Hematopoietic multipotent progenitor cell treated with erythropoietin and hydrocortisone succinate and interleukin-3 and kit ligand, for 4 days (in vitro differentiated cells): ENCODE measurements around the gene TRIM41.

Experiments
- DNase-seq: peaks from one replicate; pipeline ENCODE4 v3.0.0-alpha.2; 2015

TRIM41 gene

DNA sequence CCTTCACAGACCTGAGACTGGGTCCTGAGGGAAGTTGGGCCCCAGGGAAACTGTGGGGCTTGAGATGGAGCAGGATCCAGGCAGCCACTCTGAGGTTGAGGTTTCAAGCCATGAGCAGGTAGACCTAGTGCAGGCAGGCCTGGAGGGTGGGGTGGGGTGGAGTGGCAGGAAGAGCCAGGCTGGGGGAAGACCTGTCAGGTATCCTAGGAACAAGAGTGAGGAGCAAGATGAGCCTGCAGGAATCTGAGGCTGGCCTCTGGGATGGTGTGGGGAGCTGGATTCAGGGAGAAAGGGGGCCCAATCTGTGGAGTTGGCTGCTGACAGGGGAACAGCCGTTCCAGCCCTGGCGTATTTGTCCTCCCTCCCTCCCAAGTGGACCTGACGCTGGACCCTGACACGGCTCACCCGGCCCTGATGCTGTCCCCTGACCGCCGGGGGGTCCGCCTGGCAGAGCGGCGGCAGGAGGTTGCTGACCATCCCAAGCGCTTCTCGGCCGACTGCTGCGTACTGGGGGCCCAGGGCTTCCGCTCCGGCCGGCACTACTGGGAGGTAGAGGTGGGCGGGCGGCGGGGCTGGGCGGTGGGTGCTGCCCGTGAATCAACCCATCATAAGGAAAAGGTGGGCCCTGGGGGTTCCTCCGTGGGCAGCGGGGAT is 10.8 kb downstream of the TRIM41 start:
- DNase-seq, result no peak

DNA sequence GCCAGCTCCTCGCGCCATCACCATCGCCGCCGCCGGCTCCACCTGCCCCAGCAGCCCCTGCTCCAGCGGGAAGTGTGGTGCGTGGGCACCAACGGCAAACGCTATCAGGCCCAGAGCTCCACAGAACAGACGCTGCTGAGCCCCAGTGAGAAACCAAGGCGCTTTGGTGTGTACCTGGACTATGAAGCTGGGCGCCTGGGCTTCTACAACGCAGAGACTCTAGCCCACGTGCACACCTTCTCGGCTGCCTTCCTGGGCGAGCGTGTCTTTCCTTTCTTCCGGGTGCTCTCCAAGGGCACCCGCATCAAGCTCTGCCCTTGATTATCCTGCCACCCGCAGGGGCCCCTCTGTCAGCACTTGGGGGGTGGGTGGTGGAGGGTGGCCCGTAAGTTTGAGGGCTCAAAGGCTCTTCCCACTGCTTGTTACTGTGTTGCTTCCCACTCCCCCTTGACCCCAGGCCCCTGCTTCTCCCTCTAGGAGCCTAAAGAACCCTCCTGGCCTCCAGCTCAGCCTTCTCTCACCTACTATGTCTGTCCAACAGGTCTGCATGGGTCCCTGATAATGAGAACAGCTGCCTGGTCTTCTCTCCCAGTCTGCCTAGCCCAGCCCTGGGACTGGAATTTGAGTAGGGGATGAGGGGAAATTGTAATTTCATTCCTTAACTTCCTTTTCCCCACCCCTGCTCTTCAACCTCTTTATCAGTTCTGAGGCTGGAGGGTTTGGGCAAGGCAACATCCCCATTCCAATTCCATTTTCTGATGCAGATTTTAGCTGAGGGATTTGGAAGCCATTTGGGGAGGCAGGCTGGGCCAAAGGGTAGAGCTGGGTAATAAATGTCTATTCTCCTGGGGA is 11.6 kb downstream of the TRIM41 start:
- DNase-seq, result peak; percentile 35

GRCh38 chr5:181235323-181235688 is 12.2 kb downstream of the TRIM41 start:
- no peak for DNase-seq

DNA sequence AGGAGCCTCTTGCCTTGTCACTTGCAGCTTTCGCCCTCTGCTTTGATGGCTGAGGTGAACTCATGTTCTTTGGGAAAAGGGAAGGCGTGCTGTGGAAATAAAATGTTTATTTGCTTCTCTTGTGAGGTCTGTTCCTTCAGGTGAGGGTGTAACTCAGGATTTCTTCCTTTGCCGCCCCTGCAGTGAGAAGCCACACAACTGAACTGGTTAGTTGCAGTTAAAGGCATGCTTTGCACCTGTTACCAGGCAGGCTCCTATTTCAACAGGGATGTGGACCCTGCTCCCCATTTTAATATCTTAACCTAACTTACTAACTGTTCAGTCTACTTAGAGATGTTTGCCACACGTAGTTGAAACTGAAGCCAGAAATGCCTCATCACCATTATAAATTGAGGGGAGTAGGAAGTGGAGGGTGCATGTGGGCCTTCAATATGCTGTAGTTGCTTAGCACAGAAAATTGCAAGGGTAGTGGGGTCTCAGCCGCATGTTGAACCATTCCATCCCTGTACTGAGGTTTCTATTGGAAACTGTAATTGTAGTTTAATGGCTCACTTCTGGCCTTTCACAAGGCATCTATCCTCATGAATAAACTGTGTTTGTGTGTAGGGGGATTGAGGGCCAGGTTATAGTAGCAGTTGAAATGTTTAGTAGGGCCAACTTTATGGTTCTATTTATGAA is 12.7 kb downstream of the TRIM41 start:
- no peak for DNase-seq

- no peak for DNase-seq
These were observed 13.4 kb downstream of the TRIM41 start for GRCh38 chr5:181236471-181236870.

DNA sequence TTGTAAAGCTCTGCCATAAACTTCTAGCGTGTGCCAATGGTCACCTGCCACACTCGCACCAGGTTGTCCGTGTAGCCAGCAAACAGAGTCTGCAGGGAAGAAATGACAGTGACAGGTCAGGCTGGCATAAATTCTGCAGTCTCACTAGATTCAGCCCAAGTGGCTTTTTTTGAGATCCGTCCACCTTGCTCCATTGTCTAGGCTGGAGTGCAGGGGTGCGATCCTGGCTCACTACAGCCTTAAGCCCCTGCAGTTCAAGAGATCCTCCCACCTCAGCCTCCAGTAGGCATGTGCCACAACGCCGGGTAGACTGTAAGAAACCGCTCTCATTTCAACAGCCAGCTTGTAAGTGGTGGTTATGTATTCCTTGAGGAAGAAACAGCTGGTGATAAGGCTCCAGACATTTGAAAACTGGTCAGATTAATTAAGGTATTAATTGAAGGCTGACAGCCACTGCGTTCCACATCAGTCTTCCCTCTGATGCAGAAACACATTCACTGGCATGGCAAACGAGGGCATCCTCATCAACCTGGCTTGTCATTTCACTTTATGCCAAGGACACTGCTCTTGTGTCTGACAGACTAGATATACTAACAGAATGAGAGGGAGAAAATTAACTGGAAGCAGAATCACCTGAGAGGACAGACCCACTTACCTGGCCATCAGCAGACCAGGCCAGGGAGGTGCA is 14.0 kb downstream of the TRIM41 start:
- DNase-seq, result no peak

GRCh38 chr5:181237729-181238385 is 14.8 kb downstream of the TRIM41 start:
- DNase-seq, result no peak

GRCh38 chr5:181239062-181239663 is 16.1 kb downstream of the TRIM41 start:
- no peak for DNase-seq

GRCh38 chr5:181241393-181241975 is 18.4 kb downstream of the TRIM41 start:
- DNase-seq, result peak; percentile 90

- DNase-seq, result no peak
These were observed 19.0 kb downstream of the TRIM41 start for GRCh38 chr5:181242031-181242451.

DNA sequence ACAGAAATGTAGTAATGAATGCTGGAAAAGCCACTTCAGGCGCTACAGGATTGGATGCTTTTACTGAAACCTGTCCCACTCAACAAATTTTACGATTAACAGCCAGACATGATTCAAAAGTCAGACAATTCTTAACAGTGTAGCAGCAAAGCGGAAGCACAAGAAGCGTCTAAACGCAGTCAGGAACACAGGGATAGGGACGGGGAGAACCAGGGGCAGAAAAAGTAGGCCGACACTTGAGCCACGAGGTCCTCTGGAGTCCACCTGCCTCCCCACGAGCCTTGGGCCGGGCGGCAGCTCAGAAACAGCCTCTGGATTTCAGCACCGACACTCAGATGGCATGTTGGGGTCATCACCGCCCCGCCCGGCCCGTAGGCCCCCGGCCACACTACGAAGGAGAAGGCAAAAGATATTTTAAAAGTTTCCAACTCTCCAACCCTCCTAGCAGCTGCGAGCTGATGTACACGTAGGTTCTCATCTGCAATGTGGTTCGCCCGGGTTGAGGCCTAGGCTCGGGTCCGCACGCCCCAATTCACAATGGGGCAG is 20.0 kb downstream of the TRIM41 start:
- DNase-seq, result peak; percentile 44

GRCh38 chr5:181243564-181244343 is 20.7 kb downstream of the TRIM41 start, which contains the start of gene RACK1:
Gene RACK1 (minus strand): TSS chr5:181243906. CDS start chr5:181243800, 106 bp downstream.
- DNase-seq, result peak; percentile 97

- no peak for DNase-seq
These were observed 22.6 kb downstream of the TRIM41 start for GRCh38 chr5:181245427-181246275.

- DNase-seq, result peak; percentile 94
These were observed 23.4 kb downstream of the TRIM41 start for GRCh38 chr5:181246276-181247049.

GRCh38 chr5:181248277-181248676 is 25.2 kb downstream of the TRIM41 start:
- no peak for DNase-seq

DNA sequence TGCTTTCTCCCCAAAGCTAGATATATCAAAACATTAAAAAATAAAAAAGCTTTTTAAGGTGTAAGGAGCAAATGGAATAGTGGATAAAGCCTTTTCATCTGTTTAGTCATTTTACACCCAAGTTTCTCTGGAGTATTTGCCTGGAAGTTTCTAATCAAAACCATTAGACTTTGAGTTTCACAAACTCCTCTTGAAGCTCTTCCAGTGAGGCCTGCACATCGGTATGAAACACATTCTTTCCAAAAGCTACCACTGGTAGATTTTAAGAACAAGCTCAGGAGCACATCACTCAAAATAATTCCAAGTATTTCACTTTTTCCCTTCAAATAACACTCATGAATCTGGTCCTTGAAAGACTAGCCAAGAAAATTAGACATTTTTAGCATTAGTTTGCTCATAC is 32.2 kb downstream of the TRIM41 start:
- no peak for DNase-seq

DNA sequence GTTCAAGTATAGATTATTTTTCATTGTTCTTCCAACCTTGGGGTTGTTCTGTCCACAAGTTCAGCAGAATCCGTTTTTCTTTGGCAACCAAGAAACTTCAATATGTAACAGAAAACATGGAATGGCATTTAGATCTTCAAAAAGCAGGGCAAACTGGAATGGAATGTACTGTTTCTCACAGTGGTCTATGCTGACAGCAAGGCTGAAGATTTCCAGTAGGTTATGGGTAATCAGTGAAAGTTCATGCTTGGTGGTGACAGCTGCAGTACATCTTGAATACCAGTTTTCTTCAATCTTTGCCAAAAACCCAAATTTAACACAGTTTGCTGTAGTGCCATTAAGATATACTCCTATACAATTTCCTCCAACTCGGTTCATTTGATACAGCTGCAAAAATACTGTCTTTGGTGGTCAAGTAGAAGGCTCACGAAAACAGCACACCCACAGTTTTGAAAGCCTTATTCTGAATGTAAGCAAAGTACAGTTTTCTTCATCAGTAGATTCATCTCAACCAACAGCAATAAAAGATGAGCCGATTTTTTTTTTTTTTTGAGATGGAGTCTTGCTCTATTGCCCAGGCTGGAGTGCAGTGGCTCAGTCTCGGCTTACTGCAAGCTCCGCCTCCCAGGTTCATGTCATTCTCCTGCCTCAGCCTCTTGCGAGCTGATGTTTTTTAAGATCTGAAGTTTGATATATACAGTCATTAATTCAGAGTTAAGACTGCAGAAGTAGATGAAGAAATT is 32.9 kb downstream of the TRIM41 start:
- no peak for DNase-seq

GRCh38 chr5:181258576-181258975 is 35.5 kb downstream of the TRIM41 start:
- DNase-seq, result no peak
